ENCODE measurements around the gene SALL4.
"Not testable (repeated sequence)": the region's sequence is repeated elsewhere in the genome, so short reads cannot be mapped to it uniquely, and the experiment has no call there.

Gene SALL4

GRCh38 chr20:51801823-51802123 lies 548 bp downstream of the SALL4 start:
- no peak for DNase-seq (ENCODE audit: low read depth)

GRCh38 chr20:51801122-51801822 lies 1.0 kb downstream of the SALL4 start:
- no peak for DNase-seq (ENCODE audit: low read depth)

- DNase-seq (ENCODE audit: low read depth), result no peak
Observed at GRCh38 chr20:51800872-51801121, 1.5 kb downstream of the SALL4 start.

- DNase-seq (ENCODE audit: low read depth), result peak; percentile 24
Observed at GRCh38 chr20:51800060-51800871, 2.1 kb downstream of the SALL4 start.

- no peak for DNase-seq (ENCODE audit: low read depth)
Observed at GRCh38 chr20:51799401-51799860, 2.9 kb downstream of the SALL4 start.

- no peak for DNase-seq (ENCODE audit: low read depth)
Observed at GRCh38 chr20:51797357-51798025, 4.8 kb downstream of the SALL4 start.

GRCh38 chr20:51796340-51796739 lies 6.0 kb downstream of the SALL4 start:
- DNase-seq (ENCODE audit: low read depth), result no peak

GRCh38 chr20:51792960-51793359 lies 9.4 kb downstream of the SALL4 start:
- no peak for DNase-seq (ENCODE audit: low read depth)

- no peak for DNase-seq (ENCODE audit: low read depth)
Observed at GRCh38 chr20:51791626-51792025, 10.7 kb downstream of the SALL4 start.

- no peak for DNase-seq (ENCODE audit: low read depth)
Observed at GRCh38 chr20:51790256-51790655, 12.1 kb downstream of the SALL4 start.

- no peak for DNase-seq (ENCODE audit: low read depth)
Observed at GRCh38 chr20:51789434-51789833, 12.9 kb downstream of the SALL4 start.

- DNase-seq (ENCODE audit: low read depth), result no peak
Observed at GRCh38 chr20:51788822-51789221, 13.5 kb downstream of the SALL4 start.

- DNase-seq (ENCODE audit: low read depth), result no peak
Observed at GRCh38 chr20:51784299-51784698, 18.0 kb downstream of the SALL4 start.

GRCh38 chr20:51778229-51778759 lies 24.0 kb downstream of the SALL4 start:
- DNase-seq (ENCODE audit: low read depth), result not testable (repeated sequence)

- no peak for DNase-seq (ENCODE audit: low read depth)
Observed at GRCh38 chr20:51775241-51775640, 27.1 kb downstream of the SALL4 start.

- DNase-seq (ENCODE audit: low read depth), result no peak
Observed at GRCh38 chr20:51772236-51772635, 30.1 kb downstream of the SALL4 start.

- no peak for DNase-seq (ENCODE audit: low read depth)
Observed at GRCh38 chr20:51769976-51770615, 32.2 kb downstream of the SALL4 start.

GRCh38 chr20:51768759-51769517 lies 33.4 kb downstream of the SALL4 start:
- DNase-seq (ENCODE audit: low read depth), result no peak

GRCh38 chr20:51767867-51768758 lies 34.2 kb downstream of the SALL4 start, which contains the start of gene ATP9A:
Gene ATP9A (minus strand): TSS chr20:51768390. CDS start chr20:51768369, 21 bp downstream.
- DNase-seq (ENCODE audit: low read depth), result no peak

- no peak for DNase-seq (ENCODE audit: low read depth)
Observed at GRCh38 chr20:51766994-51767866, 35.1 kb downstream of the SALL4 start.
